ENCODE measurements around the gene OR2A42. TPM values are rescaled to one million over a fixed set of nuclear protein-coding genes. Genes with fewer than 3 reads are reported as not detected.
A peak's percentile ranks its signal among the peaks of the same experiment; 100 is the strongest.
"Not testable (repeated sequence)": the region's sequence is repeated elsewhere in the genome, so short reads cannot be mapped to it uniquely, and the experiment has no call there.

The OR2A42 gene
- total RNA-seq, 1 donor from 2014 or later, result not detected

DNA sequence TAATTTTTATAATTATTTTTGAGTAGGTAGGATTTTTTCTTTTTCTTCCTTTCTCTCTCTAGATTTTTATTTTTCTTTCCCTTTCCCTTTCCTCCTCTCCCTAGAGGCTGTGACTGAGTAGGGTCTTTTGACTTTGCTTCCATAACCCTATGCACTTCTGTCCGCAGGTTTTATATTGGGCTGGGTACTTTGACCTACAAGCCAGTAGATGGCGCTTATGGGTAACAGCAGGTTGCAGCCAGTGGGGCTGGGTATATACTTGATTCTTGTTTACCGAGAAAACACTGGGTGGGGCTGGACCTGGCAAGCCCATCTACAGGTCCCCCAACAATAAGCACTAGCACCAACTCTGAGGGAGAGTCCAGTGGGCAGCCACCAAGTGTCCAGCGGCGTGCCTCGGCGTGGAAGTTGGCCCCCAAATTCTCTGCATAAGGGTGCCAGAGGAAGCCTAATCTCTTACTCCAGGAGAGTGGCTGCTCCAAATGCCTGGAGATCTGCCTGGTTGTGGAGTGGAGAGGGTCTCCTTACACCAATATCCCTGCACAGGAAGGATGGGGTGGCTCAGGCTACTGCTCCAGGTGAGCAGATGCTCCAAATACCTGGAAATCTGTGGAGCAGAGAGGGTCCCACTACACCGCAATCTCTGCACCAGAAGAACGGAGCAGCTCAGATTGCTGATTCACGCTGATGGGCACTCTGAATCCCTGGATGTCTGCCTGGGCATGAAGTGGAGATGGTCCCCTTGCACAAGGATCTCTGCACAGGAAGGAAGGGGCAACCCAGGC is 60.8 kb downstream of the OR2A42 start:
- intact Hi-C loops (cut with DNase I); DNase-seq (ENCODE audit: missing footprints): not testable (repeated sequence)
- ATAC-seq, result peak; percentile 59

Other genes with a start within 250 kb of the OR2A42 start
- not detected for gene OR6B1, start 239.3 kb downstream of the OR2A42 start, total RNA-seq
- gene OR2A5, start 190.7 kb downstream of the OR2A42 start, total RNA-seq, result not detected
- gene OR2A25, start 169.8 kb downstream of the OR2A42 start, total RNA-seq, result not detected
- not detected for gene OR2A12, start 153.3 kb downstream of the OR2A42 start, total RNA-seq
- not detected for gene OR2A2, start 130.0 kb downstream of the OR2A42 start, total RNA-seq
- not detected for gene OR2A14, start 116.4 kb downstream of the OR2A42 start, total RNA-seq
- gene CTAGE4, start 56.1 kb downstream of the OR2A42 start, total RNA-seq, result 0.30 TPM
- gene ARHGEF35, start 43.8 kb downstream of the OR2A42 start, total RNA-seq, result 0.87 TPM
- 0.22 TPM for gene OR2A7, start 25.2 kb upstream of the OR2A42 start, total RNA-seq
- 0.22 TPM for gene CTAGE8, start 29.7 kb upstream of the OR2A42 start, total RNA-seq
- gene OR2A1, start 72.8 kb upstream of the OR2A42 start, total RNA-seq, result not detected
- gene ARHGEF5, start 115.8 kb upstream of the OR2A42 start, total RNA-seq, result 2.4 TPM
- not detected for gene NOBOX, start 164.1 kb upstream of the OR2A42 start, total RNA-seq

Data from Right ventricle myocardium inferior (tissue), 1 donor.